CD14-positive monocyte (primary cell): Measurements from ENCODE around the gene LCNL1. TPM values are rescaled to one million over a fixed set of nuclear protein-coding genes. Genes with fewer than 3 reads are reported as not detected.

Experiments
- DNase-seq, 3 donors: peaks; one replicate each; pipeline ENCODE4 v3.0.0-alpha.2; 2011 to 2022
- H2AFZ ChIP-seq: 2 replicates; pipeline ENCODE4 v1.6.0; 2012; ENCODE audit warnings: mild to moderate bottlenecking, low read depth, low read length, inconsistent platforms; ENCODE audit not compliant: insufficient read depth, poor library complexity, severe bottlenecking
- H3K27ac ChIP-seq, 2 donors: 1 replicate in 1 of 2; 2 replicates in 1 of 2; pipeline ENCODE4 v1.5.1; 2012 to 2013; ENCODE audit warnings: low read length in 2 of 2, control low read depth in 1 of 2, inconsistent platforms in 1 of 2, low read depth in 1 of 2, mild to moderate bottlenecking in 1 of 2
- H3K27me3 ChIP-seq, 2 donors: one replicate each; pipeline versions ENCODE4 v1.6.0 to v1.6.1; 2011 to 2013; ENCODE audit warnings: low read length in 2 of 2; ENCODE audit not compliant: control insufficient read depth in 2 of 2, insufficient read depth in 2 of 2
- H3K36me3 ChIP-seq, 2 donors: replicated peaks in 1 of 2; 1 replicate in 1 of 2; 2 replicates in 1 of 2; pipeline versions ENCODE4 v1.5.1 to v1.6.1; 2012 to 2013; ENCODE audit warnings: low read length in 2 of 2, control low read depth in 1 of 2, inconsistent platforms in 1 of 2, mild to moderate bottlenecking in 1 of 2; ENCODE audit not compliant: insufficient read depth in 2 of 2, control insufficient read depth in 1 of 2
- H3K4me1 ChIP-seq, 2 donors: 1 replicate in 1 of 2; 2 replicates in 1 of 2; pipeline versions ENCODE4 v1.5.1 to v1.6.1; 2012 to 2013; ENCODE audit warnings: low read length in 2 of 2, control low read depth in 1 of 2, inconsistent platforms in 1 of 2, mild to moderate bottlenecking in 1 of 2, moderate library complexity in 1 of 2; ENCODE audit not compliant: insufficient read depth in 2 of 2, control insufficient read depth in 1 of 2
- H3K4me2 ChIP-seq: replicated peaks from 2 replicates; pipeline ENCODE3; 2012; ENCODE audit warnings: low read length, moderate library complexity, mild to moderate bottlenecking; ENCODE audit not compliant: poor library complexity, severe bottlenecking; ENCODE audit errors: extremely low read depth
- H3K4me3 ChIP-seq, 3 experiments: fragments of 200-600 bp in 1 of 3; sonication (generic) in 1 of 3; replicated peaks in 1 of 3; 1 replicate in 2 of 3; 2 replicates in 1 of 3; pipeline ENCODE4 v1.5.1; 2011 to 2013; ENCODE audit warnings: low read length in 3 of 3, mild to moderate bottlenecking in 3 of 3, control low read depth in 2 of 3, low read depth in 2 of 3, inconsistent platforms in 1 of 3, moderate library complexity in 1 of 3
- H3K79me2 ChIP-seq: 2 replicates; pipeline ENCODE4 v1.6.0; 2012; ENCODE audit warnings: mild to moderate bottlenecking, control low read depth, inconsistent platforms, low read length, moderate library complexity; ENCODE audit not compliant: insufficient read depth
- H3K9ac ChIP-seq: 2 replicates; pipeline ENCODE4 v1.6.0; 2017; ENCODE audit warnings: low read length, mild to moderate bottlenecking; ENCODE audit not compliant: insufficient read depth, poor library complexity, severe bottlenecking
- H3K9me3 ChIP-seq, 2 donors: replicated peaks in 1 of 2; 1 replicate in 1 of 2; 2 replicates in 1 of 2; pipeline versions ENCODE4 v1.5.1 to v1.6.1; 2012 to 2013; ENCODE audit warnings: low read length in 2 of 2, control low read depth in 1 of 2; ENCODE audit not compliant: control insufficient read depth in 1 of 2, insufficient read depth in 1 of 2
- H4K20me1 ChIP-seq: 2 replicates; pipeline ENCODE4 v1.6.0; 2012; ENCODE audit warnings: mild to moderate bottlenecking, low read length, control low read depth, moderate library complexity; ENCODE audit not compliant: insufficient read depth
- H3K27ac Mint-ChIP-seq, 7 donors: one replicate each; pipeline ENCODE4 v1.8.0; 2020; ENCODE audit warnings: mild to moderate bottlenecking in 7 of 7, mixed read lengths in 7 of 7, moderate library complexity in 6 of 7, inconsistent platforms in 2 of 7
- H3K27me3 Mint-ChIP-seq, 3 donors: one replicate each; pipeline ENCODE4 v1.8.0; 2021 to 2022; ENCODE audit warnings: low read depth in 3 of 3, mild to moderate bottlenecking in 3 of 3, mixed read lengths in 3 of 3, moderate library complexity in 3 of 3, inconsistent platforms in 1 of 3
- H3K36me3 Mint-ChIP-seq, 2 donors: one replicate each; pipeline ENCODE4 v1.8.0; 2020; ENCODE audit warnings: mixed read lengths in 2 of 2, inconsistent platforms in 1 of 2, mild to moderate bottlenecking in 1 of 2
- H3K4me1 Mint-ChIP-seq: one replicate; pipeline ENCODE4 v1.8.0; 2020; ENCODE audit warnings: mild to moderate bottlenecking, mixed read lengths
- H3K4me3 Mint-ChIP-seq, 2 donors: one replicate each; pipeline ENCODE4 v1.8.0; 2020; ENCODE audit warnings: mild to moderate bottlenecking in 2 of 2, mixed read lengths in 2 of 2, moderate library complexity in 1 of 2
- H3K9me3 Mint-ChIP-seq, 7 donors: one replicate each; pipeline ENCODE4 v1.8.0; 2020 to 2022; ENCODE audit warnings: mixed read lengths in 7 of 7, mild to moderate bottlenecking in 6 of 7, moderate library complexity in 6 of 7, inconsistent platforms in 2 of 7
- CTCF ChIP-seq: fragments of 200-600 bp; IDR thresholded peaks from one replicate; pipeline ENCODE4 v1.8.0; 2022; ENCODE audit warnings: antibody characterized with exemption, mild to moderate bottlenecking
- WGBS: methylation state at CpG from one replicate; pipeline ENCODE4 v1.1.5; 2013; ENCODE audit warnings: missing lambda C conversion rate; ENCODE audit not compliant: insufficient coverage; 5-methylcytosine and 5-hydroxymethylcytosine counted together
- intact Hi-C, 2 donors: fragments of 100-400 bp; cut with micrococcal nuclease; formaldehyde crosslinking; loops; one replicate each; pipeline versions ENCODE4 v1.15.0 to v1.15.1; 2023
- polyA plus RNA-seq, 3 donors: library from polyadenylated mRNA; depleted of rRNA in 1 of 3; unstranded in 2 of 3; stranded (reverse) in 1 of 3; fragments of 300-500 nt in 2 of 3; fragments of >200 nt in 1 of 3; fragmentation: Illumina TruSeq in 2 of 3; gene quantifications; 1 replicate in 2 of 3; 2 replicates in 1 of 3; pipeline ENCODE4 v1.2.3, GENCODE V29; 2012 to 2021

Gene LCNL1
- polyA plus RNA-seq, 3 donors, result 0.04 TPM; not detected in 2

GRCh38 chr9:137020771-137021567 is 38.2 kb downstream of the LCNL1 start:
- TF ChIP-seq CTCF, result no peak
- peaks cover 0 to 4% (median 0%) of the 10 kb centered on the region in 3 donors for H3K27me3 Mint-ChIP-seq
- H3K4me1 Mint-ChIP-seq, result peaks cover 2% of the 10 kb centered on the region
- no peak overlapping the region for H3K27ac ChIP-seq
- WGBS, result 97% methylated on average over 32 of the region's 32 CpGs
- no peaks in the 10 kb centered on the region for H3K27me3 ChIP-seq
- H3K4me3 Mint-ChIP-seq, result no peak overlapping the region
- H3K4me3 ChIP-seq, result no peak overlapping the region
- no peak for DNase-seq
- H4K20me1 ChIP-seq, result no peaks in the 10 kb centered on the region
- no peak overlapping the region for H3K4me2 ChIP-seq
- no peak overlapping the region for H3K27ac Mint-ChIP-seq
- intact Hi-C loops, result no loop called here
- peaks cover 0 to 5% (median 3%) of the 10 kb centered on the region in 7 donors for H3K9me3 Mint-ChIP-seq
- peaks cover 4 to 6% of the 10 kb centered on the region in 2 donors for H3K4me1 ChIP-seq
- no peaks in the 10 kb centered on the region for H3K9me3 ChIP-seq
- peaks cover 3 to 14% of the 10 kb centered on the region in 2 donors for H3K36me3 Mint-ChIP-seq
- no peak overlapping the region for H2AFZ ChIP-seq
- H3K79me2 ChIP-seq, result no peaks in the 10 kb centered on the region
- no peaks in the 10 kb centered on the region for H3K36me3 ChIP-seq
- H3K9ac ChIP-seq, result no peak overlapping the region

DNA sequence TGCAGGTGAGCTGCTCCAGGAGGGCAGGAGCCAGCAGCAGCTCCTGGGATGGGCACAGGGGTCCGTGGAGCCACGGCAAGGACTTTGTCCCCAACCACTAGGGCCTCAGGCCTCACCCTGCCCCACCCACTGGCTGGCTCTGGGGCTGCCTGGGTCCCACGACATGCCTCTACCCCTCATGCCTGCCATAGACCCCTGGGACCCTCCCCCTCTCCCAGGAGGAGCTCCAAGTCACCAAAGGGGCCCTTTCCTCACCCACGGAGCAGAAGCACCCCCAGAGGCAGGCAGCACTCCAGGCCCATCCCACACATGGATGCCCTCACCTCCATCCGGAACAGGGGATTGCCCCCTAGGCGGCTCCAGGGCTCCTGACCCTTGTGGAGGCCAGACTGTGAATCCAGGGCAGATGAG is 38.8 kb downstream of the LCNL1 start:
- H3K79me2 ChIP-seq, result no peaks in the 10 kb centered on the region
- intact Hi-C loops, result no loop called here
- no peak for DNase-seq
- H3K9ac ChIP-seq, result no peak overlapping the region
- Mint-ChIP-seq H3K27ac (no peak overlapping the region), H3K4me1 (peaks cover 3% of the 10 kb centered on the region), H3K36me3 (peaks cover 3 to 11% of the 10 kb centered on the region in 2 donors), H3K4me3 (no peak overlapping the region), H3K27me3 (peaks cover 0 to 4% (median 2%) of the 10 kb centered on the region in 3 donors), H3K9me3 (peaks cover 0 to 5% (median 3%) of the 10 kb centered on the region in 7 donors)
- no peak overlapping the region for H2AFZ ChIP-seq
- 91% methylated on average over 5 of the region's 6 CpGs for WGBS
- no peaks in the 10 kb centered on the region for H3K36me3 ChIP-seq
- no peak for TF ChIP-seq CTCF
- no peaks in the 10 kb centered on the region for H4K20me1 ChIP-seq
- H3K27me3 ChIP-seq, result no peaks in the 10 kb centered on the region
- no peak overlapping the region for H3K4me3 ChIP-seq
- no peak overlapping the region for H3K4me2 ChIP-seq
- no peak overlapping the region for H3K27ac ChIP-seq
- H3K4me1 ChIP-seq, result peaks cover 4 to 9% of the 10 kb centered on the region in 2 donors
- no peaks in the 10 kb centered on the region for H3K9me3 ChIP-seq
